Measurements from ENCODE around the gene HSPA12A. TPM values are rescaled to one million over a fixed set of nuclear protein-coding genes. Genes with fewer than 3 reads are reported as not detected.

HSPA12A gene
- total and polyA plus RNA-seq, 2 donors (not counting 1 experiment from before 2014, with no cell fraction given) = 14.4 to 15.7 TPM

DNA sequence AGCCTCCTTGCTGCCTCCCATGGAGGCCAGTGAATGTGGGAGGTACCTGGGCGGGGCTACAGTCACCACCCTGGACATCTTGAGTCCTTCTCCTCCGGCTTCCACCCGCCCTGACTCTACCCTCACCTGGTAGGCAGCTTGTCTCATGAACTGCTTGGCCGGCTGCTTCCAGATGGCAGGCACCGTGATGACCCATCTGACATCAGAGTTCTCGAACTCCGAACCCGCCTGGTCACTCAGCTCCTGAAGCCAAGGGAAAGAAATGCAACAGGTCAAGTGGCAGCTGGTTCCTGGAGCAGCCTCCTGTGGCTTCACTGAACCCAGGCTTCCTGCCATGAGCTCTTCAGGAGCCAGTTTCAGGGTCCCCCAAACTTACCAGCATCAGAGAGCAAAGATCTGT lies 50.1 kb downstream of the HSPA12A start:
- no peak overlapping the region for H3K9ac ChIP-seq (ENCODE audit: insufficient read depth, low read length)
- H3K4me2 ChIP-seq (ENCODE audit: extremely low read depth, insufficient read depth, low read length) = no peak overlapping the region
- peaks cover 3% of the 10 kb centered on the region for H3K36me3 ChIP-seq (ENCODE audit: control insufficient read depth, insufficient read depth, low read length)
- H4K20me1 ChIP-seq (ENCODE audit: control insufficient read depth, extremely low read depth, insufficient read depth, low read length) = no peaks in the 10 kb centered on the region
- no peak overlapping the region for H3K27ac ChIP-seq (ENCODE audit: insufficient read depth, low read length)
- no peaks in the 10 kb centered on the region for H3K27me3 ChIP-seq (ENCODE audit: control insufficient read depth, insufficient read depth, low read length)
- no peaks in the 10 kb centered on the region for H3K79me2 ChIP-seq (ENCODE audit: control insufficient read depth, insufficient read depth, low read length)
- H3K4me3 ChIP-seq (replicated peaks in 1 of 4; ENCODE audit: control extremely low read depth in 1 of 4, insufficient read depth in 1 of 4, low read depth in 3 of 4, low read length in 4 of 4) = no peak overlapping the region
- H2AFZ ChIP-seq (ENCODE audit: low read length) = no peak overlapping the region
- H3K4me1 ChIP-seq (ENCODE audit: control insufficient read depth, extremely low read depth, insufficient read depth, low read length) = peaks cover 19% of the 10 kb centered on the region
- H3K9me3 ChIP-seq (ENCODE audit: control insufficient read depth, insufficient read depth, low read depth, low read length) = no peaks in the 10 kb centered on the region
- no peak for TF ChIP-seq CTCF (conservative IDR thresholded peaks at IDR 0.05 in 1 of 2, IDR thresholded peaks at IDR 0.05 in 1 of 2; ENCODE audit: low read depth in 1 of 2, low read length in 2 of 2)
- TF ChIP-seq EZH2 (IDR thresholded peaks at IDR 0.05; ENCODE audit: low read length, missing control alignments) = no peak
- DNase-seq (ENCODE audit: low read depth in 2 of 2) = no peak

DNA sequence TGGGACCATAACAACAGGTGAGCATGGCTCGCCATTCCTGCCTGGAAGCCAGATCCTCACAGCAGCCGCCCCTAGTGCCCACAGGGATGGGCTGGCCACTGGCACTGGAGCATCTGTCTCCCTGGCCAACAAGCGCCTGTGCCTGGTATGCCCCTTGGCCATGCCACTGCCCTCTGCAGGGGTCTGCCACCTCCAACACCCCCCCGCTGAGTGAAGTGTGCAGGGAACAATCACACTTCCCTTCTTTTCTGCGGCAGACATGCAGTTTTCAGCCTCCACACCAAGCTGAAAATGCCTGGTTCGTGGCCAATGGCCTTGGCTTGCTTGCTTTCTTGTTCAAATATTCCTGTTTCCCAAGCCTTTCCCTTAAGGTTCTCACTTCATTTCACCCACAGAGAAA lies 50.7 kb downstream of the HSPA12A start:
- TF ChIP-seq CTCF (conservative IDR thresholded peaks at IDR 0.05 in 1 of 2, IDR thresholded peaks at IDR 0.05 in 1 of 2; ENCODE audit: low read depth in 1 of 2, low read length in 2 of 2) (no peak), EZH2 (IDR thresholded peaks at IDR 0.05; ENCODE audit: low read length, missing control alignments) (no peak)
- H3K27me3 ChIP-seq (ENCODE audit: control insufficient read depth, insufficient read depth, low read length) = no peaks in the 10 kb centered on the region
- no peak overlapping the region for H3K27ac ChIP-seq (ENCODE audit: insufficient read depth, low read length)
- H2AFZ ChIP-seq (ENCODE audit: low read length) = no peak overlapping the region
- H3K4me2 ChIP-seq (ENCODE audit: extremely low read depth, insufficient read depth, low read length) = no peak overlapping the region
- no peak overlapping the region for H3K9ac ChIP-seq (ENCODE audit: insufficient read depth, low read length)
- H4K20me1 ChIP-seq (ENCODE audit: control insufficient read depth, extremely low read depth, insufficient read depth, low read length) = no peaks in the 10 kb centered on the region
- H3K36me3 ChIP-seq (ENCODE audit: control insufficient read depth, insufficient read depth, low read length) = peaks cover 3% of the 10 kb centered on the region
- H3K4me1 ChIP-seq (ENCODE audit: control insufficient read depth, extremely low read depth, insufficient read depth, low read length) = peaks cover 19% of the 10 kb centered on the region
- H3K4me3 ChIP-seq (replicated peaks in 1 of 4; ENCODE audit: control extremely low read depth in 1 of 4, insufficient read depth in 1 of 4, low read depth in 3 of 4, low read length in 4 of 4) = no peak overlapping the region
- no peaks in the 10 kb centered on the region for H3K9me3 ChIP-seq (ENCODE audit: control insufficient read depth, insufficient read depth, low read depth, low read length)
- DNase-seq (ENCODE audit: low read depth in 2 of 2) = peak; percentile 3 to 29
- H3K79me2 ChIP-seq (ENCODE audit: control insufficient read depth, insufficient read depth, low read length) = no peaks in the 10 kb centered on the region

DNA sequence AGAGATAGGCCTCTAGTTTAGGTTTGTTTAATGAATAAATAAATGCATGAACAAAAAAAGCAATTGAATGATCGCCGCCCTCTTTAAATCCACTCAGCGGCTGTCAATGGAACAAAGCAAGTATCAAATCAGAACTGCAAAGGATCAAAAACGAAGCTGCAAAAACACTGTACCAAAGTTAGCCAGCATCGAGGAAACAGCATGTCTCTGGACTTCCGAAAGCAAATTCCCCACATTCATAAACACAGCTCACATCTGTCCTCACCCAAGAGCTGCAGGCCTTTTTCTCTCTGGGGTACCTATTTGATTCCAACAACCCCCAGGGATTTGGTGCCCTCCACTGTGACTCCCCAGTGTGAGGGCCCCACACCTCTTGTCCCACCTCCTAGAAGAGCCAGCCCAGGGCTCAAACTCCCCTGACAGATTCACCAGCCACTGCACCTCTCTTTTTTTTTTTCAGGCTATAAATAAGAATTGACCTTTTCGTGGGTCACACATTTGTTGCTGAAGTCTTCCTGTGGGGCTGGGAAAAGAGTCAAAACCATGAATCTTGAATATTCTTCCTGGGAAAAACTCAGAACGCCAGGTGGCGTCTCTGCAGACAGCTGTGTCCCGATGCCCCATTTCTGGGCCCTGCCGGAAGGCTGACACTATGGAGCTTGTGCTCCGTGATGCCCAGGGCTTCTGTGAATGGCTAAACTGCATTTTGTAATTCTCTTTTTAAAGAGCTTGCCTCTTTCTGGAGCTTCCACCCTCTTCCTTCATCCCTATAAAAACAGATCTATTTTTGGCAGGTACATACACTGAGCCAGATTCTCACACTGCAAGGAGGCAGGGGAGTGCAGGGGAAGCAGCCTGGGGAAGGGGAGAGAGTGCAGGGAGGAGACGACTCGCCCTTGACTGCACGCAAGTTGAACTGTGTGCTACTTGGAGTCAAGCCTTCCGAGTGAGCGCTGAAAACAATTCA lies 51.7 kb downstream of the HSPA12A start:
- Histone ChIP-seq H3K79me2 (ENCODE audit: control insufficient read depth, insufficient read depth, low read length) (no peaks in the 10 kb centered on the region), H3K27me3 (ENCODE audit: control insufficient read depth, insufficient read depth, low read length) (no peaks in the 10 kb centered on the region), H3K27ac (ENCODE audit: insufficient read depth, low read length) (no peak overlapping the region), H3K4me3 (replicated peaks in 1 of 4; ENCODE audit: control extremely low read depth in 1 of 4, insufficient read depth in 1 of 4, low read depth in 3 of 4, low read length in 4 of 4) (no peak overlapping the region), H3K9me3 (ENCODE audit: control insufficient read depth, insufficient read depth, low read depth, low read length) (no peaks in the 10 kb centered on the region), H4K20me1 (ENCODE audit: control insufficient read depth, extremely low read depth, insufficient read depth, low read length) (no peaks in the 10 kb centered on the region), H3K4me1 (ENCODE audit: control insufficient read depth, extremely low read depth, insufficient read depth, low read length) (peaks cover 19% of the 10 kb centered on the region), H3K36me3 (ENCODE audit: control insufficient read depth, insufficient read depth, low read length) (peaks cover 2% of the 10 kb centered on the region), H2AFZ (ENCODE audit: low read length) (no peak overlapping the region), H3K9ac (ENCODE audit: insufficient read depth, low read length) (no peak overlapping the region), H3K4me2 (ENCODE audit: extremely low read depth, insufficient read depth, low read length) (no peak overlapping the region)
- peak; percentile 9 to 39 for DNase-seq (ENCODE audit: low read depth in 2 of 2)
- TF ChIP-seq EZH2 (IDR thresholded peaks at IDR 0.05; ENCODE audit: low read length, missing control alignments) (no peak), CTCF (conservative IDR thresholded peaks at IDR 0.05 in 1 of 2, IDR thresholded peaks at IDR 0.05 in 1 of 2; ENCODE audit: low read depth in 1 of 2, low read length in 2 of 2) (peak; percentile 38 to 41)

Measured in fibroblast of lung (primary cell).